CD14-positive monocyte (primary cell): ENCODE results near the gene FAM53B. TPM values are rescaled to one million over a fixed set of nuclear protein-coding genes. Genes with fewer than 3 reads are reported as not detected.

Experiments
- DNase-seq, 3 donors: peaks; one replicate each; pipeline ENCODE4 v3.0.0-alpha.2; 2011 to 2022
- H2AFZ ChIP-seq: 2 replicates; pipeline ENCODE4 v1.6.0; 2012; ENCODE audit warnings: mild to moderate bottlenecking, low read depth, low read length, inconsistent platforms; ENCODE audit not compliant: insufficient read depth, poor library complexity, severe bottlenecking
- H3K27ac ChIP-seq, 2 donors: 1 replicate in 1 of 2; 2 replicates in 1 of 2; pipeline ENCODE4 v1.5.1; 2012 to 2013; ENCODE audit warnings: low read length in 2 of 2, control low read depth in 1 of 2, inconsistent platforms in 1 of 2, low read depth in 1 of 2, mild to moderate bottlenecking in 1 of 2
- H3K27me3 ChIP-seq, 2 donors: one replicate each; pipeline versions ENCODE4 v1.6.0 to v1.6.1; 2011 to 2013; ENCODE audit warnings: low read length in 2 of 2; ENCODE audit not compliant: control insufficient read depth in 2 of 2, insufficient read depth in 2 of 2
- H3K36me3 ChIP-seq, 2 donors: replicated peaks in 1 of 2; 1 replicate in 1 of 2; 2 replicates in 1 of 2; pipeline versions ENCODE4 v1.5.1 to v1.6.1; 2012 to 2013; ENCODE audit warnings: low read length in 2 of 2, control low read depth in 1 of 2, inconsistent platforms in 1 of 2, mild to moderate bottlenecking in 1 of 2; ENCODE audit not compliant: insufficient read depth in 2 of 2, control insufficient read depth in 1 of 2
- H3K4me1 ChIP-seq, 2 donors: 1 replicate in 1 of 2; 2 replicates in 1 of 2; pipeline versions ENCODE4 v1.5.1 to v1.6.1; 2012 to 2013; ENCODE audit warnings: low read length in 2 of 2, control low read depth in 1 of 2, inconsistent platforms in 1 of 2, mild to moderate bottlenecking in 1 of 2, moderate library complexity in 1 of 2; ENCODE audit not compliant: insufficient read depth in 2 of 2, control insufficient read depth in 1 of 2
- H3K4me2 ChIP-seq: replicated peaks from 2 replicates; pipeline ENCODE3; 2012; ENCODE audit warnings: low read length, moderate library complexity, mild to moderate bottlenecking; ENCODE audit not compliant: poor library complexity, severe bottlenecking; ENCODE audit errors: extremely low read depth
- H3K4me3 ChIP-seq, 3 experiments: fragments of 200-600 bp in 1 of 3; sonication (generic) in 1 of 3; replicated peaks in 1 of 3; 1 replicate in 2 of 3; 2 replicates in 1 of 3; pipeline ENCODE4 v1.5.1; 2011 to 2013; ENCODE audit warnings: low read length in 3 of 3, mild to moderate bottlenecking in 3 of 3, control low read depth in 2 of 3, low read depth in 2 of 3, inconsistent platforms in 1 of 3, moderate library complexity in 1 of 3
- H3K79me2 ChIP-seq: 2 replicates; pipeline ENCODE4 v1.6.0; 2012; ENCODE audit warnings: mild to moderate bottlenecking, control low read depth, inconsistent platforms, low read length, moderate library complexity; ENCODE audit not compliant: insufficient read depth
- H3K9ac ChIP-seq: 2 replicates; pipeline ENCODE4 v1.6.0; 2017; ENCODE audit warnings: low read length, mild to moderate bottlenecking; ENCODE audit not compliant: insufficient read depth, poor library complexity, severe bottlenecking
- H3K9me3 ChIP-seq, 2 donors: replicated peaks in 1 of 2; 1 replicate in 1 of 2; 2 replicates in 1 of 2; pipeline versions ENCODE4 v1.5.1 to v1.6.1; 2012 to 2013; ENCODE audit warnings: low read length in 2 of 2, control low read depth in 1 of 2; ENCODE audit not compliant: control insufficient read depth in 1 of 2, insufficient read depth in 1 of 2
- H4K20me1 ChIP-seq: 2 replicates; pipeline ENCODE4 v1.6.0; 2012; ENCODE audit warnings: mild to moderate bottlenecking, low read length, control low read depth, moderate library complexity; ENCODE audit not compliant: insufficient read depth
- H3K27ac Mint-ChIP-seq, 7 donors: one replicate each; pipeline ENCODE4 v1.8.0; 2020; ENCODE audit warnings: mild to moderate bottlenecking in 7 of 7, mixed read lengths in 7 of 7, moderate library complexity in 6 of 7, inconsistent platforms in 2 of 7
- H3K27me3 Mint-ChIP-seq, 3 donors: one replicate each; pipeline ENCODE4 v1.8.0; 2021 to 2022; ENCODE audit warnings: low read depth in 3 of 3, mild to moderate bottlenecking in 3 of 3, mixed read lengths in 3 of 3, moderate library complexity in 3 of 3, inconsistent platforms in 1 of 3
- H3K36me3 Mint-ChIP-seq, 2 donors: one replicate each; pipeline ENCODE4 v1.8.0; 2020; ENCODE audit warnings: mixed read lengths in 2 of 2, inconsistent platforms in 1 of 2, mild to moderate bottlenecking in 1 of 2
- H3K4me1 Mint-ChIP-seq: one replicate; pipeline ENCODE4 v1.8.0; 2020; ENCODE audit warnings: mild to moderate bottlenecking, mixed read lengths
- H3K4me3 Mint-ChIP-seq, 2 donors: one replicate each; pipeline ENCODE4 v1.8.0; 2020; ENCODE audit warnings: mild to moderate bottlenecking in 2 of 2, mixed read lengths in 2 of 2, moderate library complexity in 1 of 2
- H3K9me3 Mint-ChIP-seq, 7 donors: one replicate each; pipeline ENCODE4 v1.8.0; 2020 to 2022; ENCODE audit warnings: mixed read lengths in 7 of 7, mild to moderate bottlenecking in 6 of 7, moderate library complexity in 6 of 7, inconsistent platforms in 2 of 7
- WGBS: methylation state at CpG from one replicate; pipeline ENCODE4 v1.1.5; 2013; ENCODE audit warnings: missing lambda C conversion rate; ENCODE audit not compliant: insufficient coverage; 5-methylcytosine and 5-hydroxymethylcytosine counted together
- intact Hi-C, 2 donors: fragments of 100-400 bp; cut with micrococcal nuclease; formaldehyde crosslinking; loops; one replicate each; pipeline versions ENCODE4 v1.15.0 to v1.15.1; 2023
- polyA plus RNA-seq, 3 donors: library from polyadenylated mRNA; depleted of rRNA in 1 of 3; unstranded in 2 of 3; stranded (reverse) in 1 of 3; fragments of 300-500 nt in 2 of 3; fragments of >200 nt in 1 of 3; fragmentation: Illumina TruSeq in 2 of 3; gene quantifications; 1 replicate in 2 of 3; 2 replicates in 1 of 3; pipeline ENCODE4 v1.2.3, GENCODE V29; 2012 to 2021
- TF ChIP-seq, protein P1 (sequence below): fragments of 200-600 bp; IDR thresholded peaks from one replicate; pipeline ENCODE4 v1.8.0; 2022; ENCODE audit warnings: antibody characterized with exemption, mild to moderate bottlenecking

The FAM53B gene
- polyA plus RNA-seq, 3 donors: 5.8 to 23.3 (median 12.6) TPM

DNA sequence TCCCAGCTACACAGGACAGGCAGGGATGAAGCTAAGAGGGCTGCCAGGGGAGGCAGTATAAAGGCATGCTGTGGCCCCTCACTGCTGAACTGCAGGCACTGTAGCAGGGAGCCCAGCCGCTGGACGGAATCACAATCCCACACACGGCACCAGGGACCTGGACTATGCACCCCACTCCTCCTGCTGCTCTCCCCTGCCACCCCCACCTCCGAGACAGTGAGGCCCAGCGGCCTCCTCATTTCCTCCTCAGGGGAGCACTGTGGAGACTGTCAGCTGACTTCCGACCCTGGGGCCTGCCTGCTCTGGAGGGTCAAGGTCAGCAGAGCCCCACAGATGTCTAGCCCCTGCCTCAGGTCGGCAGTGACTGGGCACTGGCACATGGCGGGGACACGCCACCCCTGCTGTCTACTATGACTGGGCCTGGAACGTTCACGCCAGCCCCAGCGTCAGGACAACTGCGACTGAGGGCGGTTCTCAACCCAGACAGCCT, 92.7 kb downstream of the FAM53B start:
- Histone ChIP-seq H3K27ac (peak overlapping the region; percentile 30 to 92), H3K9ac (peak overlapping the region; percentile 34), H3K27me3 (no peaks in the 10 kb centered on the region), H3K4me3 (no peak overlapping the region), H3K4me1 (peaks cover 68 to 77% of the 10 kb centered on the region in 2 donors), H3K36me3 (peaks cover 4 to 43% of the 10 kb centered on the region in 2 donors), H4K20me1 (peaks cover 31% of the 10 kb centered on the region), H3K4me2 (peak overlapping the region; percentile 13), H2AFZ (no peak overlapping the region), H3K9me3 (no peaks in the 10 kb centered on the region), H3K79me2 (peaks cover 94% of the 10 kb centered on the region)
- intact Hi-C loops: no loop called here
- Mint-ChIP-seq H3K27ac (peak overlapping the region in 5 of 7 donors; percentile 7 to 96 (median 85)), H3K9me3 (peaks cover 0 to 3% (median 0%) of the 10 kb centered on the region in 7 donors), H3K27me3 (no peaks in the 10 kb centered on the region), H3K36me3 (peaks cover 26 to 50% of the 10 kb centered on the region in 2 donors), H3K4me3 (no peak overlapping the region), H3K4me1 (peaks cover 85% of the 10 kb centered on the region)
- 59% methylated on average over 14 of the region's 14 CpGs for WGBS
- DNase-seq: no peak
- TF ChIP-seq, protein P1, sequence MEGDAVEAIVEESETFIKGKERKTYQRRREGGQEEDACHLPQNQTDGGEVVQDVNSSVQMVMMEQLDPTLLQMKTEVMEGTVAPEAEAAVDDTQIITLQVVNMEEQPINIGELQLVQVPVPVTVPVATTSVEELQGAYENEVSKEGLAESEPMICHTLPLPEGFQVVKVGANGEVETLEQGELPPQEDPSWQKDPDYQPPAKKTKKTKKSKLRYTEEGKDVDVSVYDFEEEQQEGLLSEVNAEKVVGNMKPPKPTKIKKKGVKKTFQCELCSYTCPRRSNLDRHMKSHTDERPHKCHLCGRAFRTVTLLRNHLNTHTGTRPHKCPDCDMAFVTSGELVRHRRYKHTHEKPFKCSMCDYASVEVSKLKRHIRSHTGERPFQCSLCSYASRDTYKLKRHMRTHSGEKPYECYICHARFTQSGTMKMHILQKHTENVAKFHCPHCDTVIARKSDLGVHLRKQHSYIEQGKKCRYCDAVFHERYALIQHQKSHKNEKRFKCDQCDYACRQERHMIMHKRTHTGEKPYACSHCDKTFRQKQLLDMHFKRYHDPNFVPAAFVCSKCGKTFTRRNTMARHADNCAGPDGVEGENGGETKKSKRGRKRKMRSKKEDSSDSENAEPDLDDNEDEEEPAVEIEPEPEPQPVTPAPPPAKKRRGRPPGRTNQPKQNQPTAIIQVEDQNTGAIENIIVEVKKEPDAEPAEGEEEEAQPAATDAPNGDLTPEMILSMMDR: no peak

DNA sequence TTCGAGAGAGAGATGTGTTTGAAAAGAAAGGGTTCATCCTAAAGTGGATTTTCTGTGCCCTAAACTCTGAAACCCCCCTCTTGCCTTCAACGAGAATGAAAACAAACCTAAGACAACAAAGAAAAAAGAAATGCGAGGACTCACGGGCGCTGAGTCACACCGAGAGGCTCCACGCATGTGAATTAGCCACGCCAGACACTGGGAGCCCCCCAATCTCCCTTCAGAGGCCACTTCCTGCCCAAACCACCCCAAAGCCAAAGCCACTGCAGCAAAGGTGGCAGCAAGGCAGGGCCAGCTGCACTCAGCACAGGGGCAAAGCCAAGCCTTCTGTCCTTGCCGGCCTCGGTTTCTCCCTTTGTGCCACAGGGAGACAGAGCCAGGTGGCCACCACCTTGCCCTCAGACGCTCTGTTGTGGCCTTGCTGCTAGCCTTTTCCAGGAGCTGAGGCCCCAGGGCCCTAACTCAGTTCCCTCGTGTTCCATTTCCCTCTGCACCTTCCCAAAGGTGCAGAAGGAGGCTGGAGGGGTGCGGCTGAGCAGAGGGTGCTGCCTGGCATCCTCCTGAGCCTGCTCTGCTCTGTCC, 93.3 kb downstream of the FAM53B start:
- TF ChIP-seq, protein P1: no peak
- H3K9me3 Mint-ChIP-seq: peaks cover 0 to 3% (median 0%) of the 10 kb centered on the region in 7 donors
- H3K4me1 ChIP-seq: peaks cover 74 to 77% of the 10 kb centered on the region in 2 donors

More for the DNA sequence above, 93.3 kb downstream of the FAM53B start:
- WGBS: 13% methylated on average over 10 of the region's 13 CpGs
- Mint-ChIP-seq H3K27ac (peak overlapping the region in 5 of 7 donors; percentile 55 to 96 (median 82)), H3K27me3 (no peaks in the 10 kb centered on the region), H3K36me3 (peaks cover 23 to 45% of the 10 kb centered on the region in 2 donors), H3K4me1 (peaks cover 87% of the 10 kb centered on the region), H3K4me3 (peak overlapping the region in 1 of 2 donors; percentile 30)
- Histone ChIP-seq H3K9ac (no peak overlapping the region), H4K20me1 (peaks cover 25% of the 10 kb centered on the region), H3K79me2 (peaks cover 94% of the 10 kb centered on the region), H3K36me3 (peaks cover 4 to 37% of the 10 kb centered on the region in 2 donors), H3K9me3 (no peaks in the 10 kb centered on the region), H3K27ac (peak overlapping the region; percentile 30 to 92), H2AFZ (no peak overlapping the region), H3K4me2 (peak overlapping the region; percentile 13), H3K27me3 (no peaks in the 10 kb centered on the region), H3K4me3 (no peak overlapping the region)
- DNase-seq: peak in 2 of 3 donors; percentile 19 to 48
- intact Hi-C loops: no loop called here
